Mammary epithelial cell (primary cell): ENCODE results near the gene SCAI.

ENCODE experiments used
- CTCF ChIP-seq, 2 donors: IDR thresholded peaks in 1 of 2; conservative IDR thresholded peaks in 1 of 2; 2 replicates each; pipeline ENCODE4 v1.5.1; 2011 to 2012; ENCODE audit warnings: inconsistent platforms in 2 of 2, low read length in 2 of 2, mild to moderate bottlenecking in 2 of 2, control low read depth in 1 of 2, low read depth in 1 of 2; ENCODE audit not compliant: insufficient read depth in 1 of 2; ENCODE audit errors: extremely low read depth in 1 of 2
- EZH2 ChIP-seq: IDR thresholded peaks from 2 replicates; pipeline ENCODE4 v1.6.1; 2012; ENCODE audit warnings: low read length, inconsistent platforms, borderline replicate concordance

GRCh38 chr9:125133403-125134329 is 9.7 kb downstream of the SCAI start:
- TF ChIP-seq CTCF (conservative IDR thresholded peaks at IDR 0.05 in 1 of 2, IDR thresholded peaks at IDR 0.05 in 1 of 2; ENCODE audit: extremely low read depth in 1 of 2, insufficient read depth in 1 of 2, low read depth in 1 of 2, low read length in 2 of 2) (no peak), EZH2 (no peak)
